GM19324 (cell line): Measurements from ENCODE around the gene MRPL27.

Experiments
- ATAC-seq: cut with Tn5 transposase; IDR thresholded peaks from one replicate; pipeline ENCODE4 v1.9.1; 2021; ENCODE audit warnings: mild to moderate bottlenecking, moderate library complexity; ENCODE audit not compliant: unreplicated experiment, low FRiP score

The MRPL27 gene

DNA sequence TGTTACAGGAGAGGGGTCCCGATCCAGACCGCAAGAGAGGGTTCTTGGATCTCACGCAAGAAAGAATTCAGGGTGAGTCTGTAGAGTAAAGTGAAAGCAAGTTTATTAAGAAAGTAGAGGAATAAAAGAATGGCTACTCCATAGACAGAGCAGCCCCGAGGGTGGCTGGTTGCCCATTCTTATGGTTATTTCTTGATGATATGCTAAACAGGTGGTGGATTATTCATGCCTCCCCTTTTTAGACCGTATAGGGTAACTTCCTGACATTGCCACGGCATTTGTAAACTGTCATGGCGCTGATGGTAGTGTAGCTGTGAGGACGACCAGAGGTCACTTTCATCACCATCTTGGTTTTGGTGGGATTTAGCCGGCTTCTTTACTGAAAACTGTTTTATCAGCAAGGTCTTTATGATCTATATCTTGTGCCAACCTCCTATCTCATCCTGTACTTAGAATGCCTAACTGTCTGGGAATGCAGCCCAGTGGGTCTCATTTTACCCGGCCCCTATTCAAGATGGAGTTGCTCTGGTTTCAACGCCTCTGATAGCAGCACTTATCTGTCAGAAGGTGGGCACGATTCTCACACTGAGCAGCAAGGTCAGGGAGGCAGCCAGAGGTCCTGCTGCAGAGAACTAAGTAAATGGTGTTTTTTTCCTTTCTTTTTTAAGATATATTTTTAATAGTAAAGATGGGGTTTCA lies 53.5 kb downstream of the MRPL27 start:
- ATAC-seq: no peak

DNA sequence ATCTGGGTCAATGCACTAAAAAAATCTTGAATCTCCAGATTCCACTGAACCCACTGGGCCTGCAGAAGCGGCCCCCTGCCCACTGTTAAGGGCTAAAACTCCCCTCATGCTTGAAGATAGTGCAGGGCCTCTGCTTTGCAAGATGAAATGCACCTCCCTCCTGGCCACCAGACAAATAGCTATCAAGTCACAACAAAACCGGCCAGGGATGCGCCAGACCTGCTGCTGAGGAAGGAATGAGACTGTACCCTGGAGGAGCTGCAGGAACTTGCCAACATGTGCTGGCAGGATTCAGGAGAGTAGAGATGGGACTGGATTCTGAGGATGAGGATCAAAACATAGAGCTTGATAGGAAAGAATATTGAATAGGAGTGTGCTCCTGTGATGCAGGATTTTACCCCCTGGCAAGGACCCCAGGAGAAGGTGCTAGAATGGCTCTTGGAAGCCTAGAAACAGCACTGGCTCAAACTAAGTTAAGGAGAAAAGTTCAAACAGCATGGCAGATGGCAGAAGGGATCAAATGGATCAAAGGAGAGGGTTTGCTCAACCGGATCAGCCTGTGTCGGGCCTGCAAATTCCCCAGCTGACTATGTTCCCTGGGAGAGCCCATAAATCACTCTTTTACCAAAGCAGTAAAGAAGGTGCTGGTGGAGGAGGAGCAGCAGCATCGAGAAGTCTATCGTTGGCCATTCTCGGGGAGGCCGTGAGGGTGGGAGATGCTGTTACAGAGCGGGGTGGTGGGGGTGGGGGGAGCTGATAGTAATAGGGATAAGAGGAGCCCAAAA lies 54.3 kb downstream of the MRPL27 start:
- ATAC-seq: no peak
